Cardiac fibroblast (primary cell): ENCODE measurements around the gene RAMP3.

Experiments
- DNase-seq, 2 donors: peaks; one replicate each; pipeline versions ENCODE4 v3.0.0 to v3.0.0-alpha.2; 2010; ENCODE audit warnings: low read depth in 2 of 2
- H3K4me3 ChIP-seq, 2 donors: replicated peaks in 1 of 2; 1 replicate in 1 of 2; 2 replicates in 1 of 2; pipeline ENCODE4 v1.5.1; 2011; ENCODE audit warnings: low read depth in 2 of 2, low read length in 2 of 2, mild to moderate bottlenecking in 2 of 2, moderate library complexity in 1 of 2
- CTCF ChIP-seq: IDR thresholded peaks from one replicate; pipeline ENCODE4 v1.5.1; 2011; ENCODE audit warnings: low read depth, mild to moderate bottlenecking, low read length, inconsistent platforms

The RAMP3 gene

GRCh38 chr7:45173596-45174327 is 16.2 kb downstream of the RAMP3 start:
- H3K4me3 ChIP-seq, result no peak overlapping the region
- TF ChIP-seq CTCF, result no peak
- DNase-seq, result no peak

GRCh38 chr7:45174328-45174610 is 16.7 kb downstream of the RAMP3 start:
- H3K4me3 ChIP-seq, result no peak overlapping the region
- TF ChIP-seq CTCF, result no peak
- DNase-seq, result no peak

GRCh38 chr7:45174966-45175765 is 17.6 kb downstream of the RAMP3 start:
- H3K4me3 ChIP-seq, result no peak overlapping the region
- DNase-seq, result no peak
- TF ChIP-seq CTCF, result no peak

GRCh38 chr7:45176091-45176490 is 18.5 kb downstream of the RAMP3 start:
- no peak for DNase-seq
- H3K4me3 ChIP-seq, result no peak overlapping the region
- no peak for TF ChIP-seq CTCF

- H3K4me3 ChIP-seq, result no peak overlapping the region
- TF ChIP-seq CTCF, result no peak
- no peak for DNase-seq
These were observed 19.5 kb downstream of the RAMP3 start for GRCh38 chr7:45176886-45177731.

GRCh38 chr7:45177801-45178200 is 20.2 kb downstream of the RAMP3 start:
- no peak for DNase-seq
- no peak overlapping the region for H3K4me3 ChIP-seq
- no peak for TF ChIP-seq CTCF
